NCI-H1048 (cell line): ENCODE results near the gene EIF2S1.
"Not testable (repeated sequence)": the region's sequence is repeated elsewhere in the genome, so short reads cannot be mapped to it uniquely, and the experiment has no call there.

Experiments
- DNase-seq: peaks from one replicate; lab custom pipeline; 2025; lab: John Stamatoyannopoulos, UW

Gene EIF2S1

GRCh38 chr14:67371247-67372148 is 11.4 kb downstream of the EIF2S1 start:
- DNase-seq, result no peak

DNA sequence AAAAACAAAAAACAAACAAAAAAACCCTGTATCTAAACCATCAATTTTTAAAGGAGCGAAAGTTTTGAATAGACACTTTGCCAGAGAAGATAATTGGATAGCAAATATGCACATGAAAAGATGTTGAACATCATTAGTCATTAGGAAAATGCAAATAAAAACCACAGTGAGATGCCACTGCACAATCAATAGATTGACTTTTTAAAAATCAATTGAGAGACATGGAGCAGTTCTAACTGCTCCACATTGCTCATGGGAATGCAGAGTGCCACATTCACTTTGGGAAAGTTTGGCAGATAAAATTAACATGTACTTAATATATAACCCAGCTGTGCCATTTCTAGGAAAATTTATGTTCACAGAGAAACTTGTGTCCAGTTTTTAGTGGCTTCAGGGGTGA is 12.7 kb downstream of the EIF2S1 start:
- DNase-seq, result no peak

- no peak for DNase-seq
Measured at GRCh38 chr14:67373347-67373746, 13.2 kb downstream of the EIF2S1 start.

- DNase-seq, result no peak
Measured at GRCh38 chr14:67377916-67378315, 17.8 kb downstream of the EIF2S1 start.

GRCh38 chr14:67385120-67385519 is 25.0 kb downstream of the EIF2S1 start:
- DNase-seq, result no peak

DNA sequence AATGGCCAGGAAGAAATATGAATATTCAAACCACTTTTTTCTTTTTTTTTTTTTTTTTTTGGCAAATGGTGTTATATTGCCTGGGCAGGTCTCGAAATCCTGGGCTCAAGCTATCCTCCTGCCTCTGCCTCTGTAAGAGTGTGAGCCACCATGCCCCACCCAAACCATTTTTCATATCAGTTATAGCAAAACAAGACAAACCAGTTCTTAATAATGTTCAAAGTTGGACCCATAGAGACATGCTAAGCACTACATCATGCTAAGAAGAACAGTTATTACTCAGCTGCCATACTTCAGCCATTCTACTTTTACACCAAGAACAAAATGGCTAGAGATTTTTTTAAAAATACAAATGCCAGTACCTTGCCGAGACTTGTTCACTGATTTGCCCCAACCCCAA is 25.5 kb downstream of the EIF2S1 start:
- no peak for DNase-seq

DNA sequence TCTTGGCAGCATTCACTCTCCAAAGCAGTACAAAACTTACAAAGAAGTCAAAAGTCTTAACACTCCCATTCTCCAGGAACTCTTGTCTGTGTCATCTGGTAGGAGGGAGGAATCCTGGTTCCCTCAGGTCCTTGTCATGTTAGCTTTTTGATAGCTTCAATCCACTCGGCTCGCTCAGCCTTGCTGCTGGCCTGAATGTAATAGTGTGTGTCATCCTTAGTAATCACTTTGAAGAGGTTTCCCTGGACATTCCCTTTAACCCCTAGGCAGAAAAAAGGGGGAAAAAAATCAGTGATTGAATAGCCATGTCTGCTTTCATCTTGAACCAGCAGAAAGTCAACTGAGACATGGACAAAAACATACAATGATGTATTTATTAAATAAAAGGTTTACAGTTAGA is 27.1 kb downstream of the EIF2S1 start:
- DNase-seq, result no peak

GRCh38 chr14:67389275-67389674 is 29.1 kb downstream of the EIF2S1 start:
- DNase-seq, result no peak

DNA sequence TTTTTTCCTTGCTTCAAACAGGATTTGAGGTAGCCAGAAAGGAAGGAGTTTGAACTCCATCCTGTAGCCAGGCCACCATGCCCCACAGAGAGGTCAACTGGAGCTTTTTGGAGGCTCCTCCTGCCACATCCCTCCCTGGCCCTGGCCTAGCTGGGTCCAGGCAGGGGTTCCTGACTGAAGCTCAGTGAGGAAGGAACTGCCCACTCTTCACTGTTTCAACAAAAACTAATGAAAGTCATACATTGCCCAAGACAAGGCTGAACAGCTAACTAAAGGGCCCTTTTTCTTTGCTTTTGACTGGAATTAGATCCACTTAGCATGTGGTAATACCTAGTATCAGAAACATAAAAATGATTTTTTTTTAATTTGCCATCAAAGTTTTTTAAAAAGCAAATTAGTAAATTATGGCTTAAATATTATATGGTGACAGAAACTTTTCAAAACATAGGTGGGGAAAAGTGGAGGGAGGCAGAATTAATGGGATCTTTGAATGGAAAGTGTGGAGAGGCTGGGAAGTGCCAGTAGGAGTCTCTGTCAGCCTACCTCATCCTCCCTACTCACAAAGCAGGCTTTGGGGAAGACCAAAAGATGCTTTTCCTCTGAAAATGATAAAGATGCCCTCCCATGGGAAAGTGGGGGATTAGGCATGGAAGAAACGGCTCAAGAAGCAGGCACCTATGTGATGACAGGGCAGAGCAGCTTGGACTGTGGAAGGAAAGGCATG is 29.8 kb downstream of the EIF2S1 start:
- DNase-seq, result no peak

- no peak for DNase-seq
Measured at GRCh38 chr14:67391268-67391667, 31.1 kb downstream of the EIF2S1 start.

DNA sequence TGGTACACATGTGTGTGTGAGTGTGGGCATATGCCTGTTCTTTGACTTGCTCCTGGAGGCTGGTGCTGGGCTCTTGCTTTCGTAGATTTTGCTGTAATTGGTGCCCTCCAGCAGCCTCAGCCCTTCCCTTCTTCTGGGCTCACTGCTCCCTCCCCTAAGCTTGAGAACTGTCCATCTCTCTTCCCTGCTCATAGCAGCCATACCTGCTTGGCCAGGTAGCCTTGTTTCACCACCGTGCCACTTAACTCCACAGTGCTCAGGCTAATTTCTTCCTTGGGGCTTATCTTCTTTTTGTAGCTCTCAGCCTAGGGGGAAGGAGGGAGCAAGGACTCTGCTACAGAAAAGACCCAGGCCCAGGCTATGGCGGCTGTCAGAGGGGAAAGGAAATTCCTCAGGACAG is 32.0 kb downstream of the EIF2S1 start:
- no peak for DNase-seq

DNA sequence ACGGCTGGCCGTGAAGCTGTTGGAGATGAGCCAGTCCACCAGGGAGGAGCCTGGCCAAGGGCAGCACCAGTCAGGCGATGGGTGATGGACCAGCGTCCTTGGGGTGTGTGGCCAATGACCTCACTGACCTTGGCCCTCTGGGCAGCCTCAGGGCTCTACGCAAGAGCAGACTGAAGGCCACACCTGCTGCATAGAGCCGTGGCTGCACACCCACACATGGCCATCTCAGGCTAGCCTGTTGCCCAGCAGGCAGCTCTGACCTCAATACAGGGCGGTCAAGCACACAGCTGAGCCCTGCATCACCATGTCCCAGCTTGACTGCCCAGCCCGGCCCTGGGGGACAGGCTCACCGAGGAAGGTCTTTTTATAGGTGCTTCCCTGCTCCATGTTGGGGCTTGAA is 32.7 kb downstream of the EIF2S1 start:
- DNase-seq, result no peak

- DNase-seq, result no peak
Measured at GRCh38 chr14:67393689-67394088, 33.6 kb downstream of the EIF2S1 start.

DNA sequence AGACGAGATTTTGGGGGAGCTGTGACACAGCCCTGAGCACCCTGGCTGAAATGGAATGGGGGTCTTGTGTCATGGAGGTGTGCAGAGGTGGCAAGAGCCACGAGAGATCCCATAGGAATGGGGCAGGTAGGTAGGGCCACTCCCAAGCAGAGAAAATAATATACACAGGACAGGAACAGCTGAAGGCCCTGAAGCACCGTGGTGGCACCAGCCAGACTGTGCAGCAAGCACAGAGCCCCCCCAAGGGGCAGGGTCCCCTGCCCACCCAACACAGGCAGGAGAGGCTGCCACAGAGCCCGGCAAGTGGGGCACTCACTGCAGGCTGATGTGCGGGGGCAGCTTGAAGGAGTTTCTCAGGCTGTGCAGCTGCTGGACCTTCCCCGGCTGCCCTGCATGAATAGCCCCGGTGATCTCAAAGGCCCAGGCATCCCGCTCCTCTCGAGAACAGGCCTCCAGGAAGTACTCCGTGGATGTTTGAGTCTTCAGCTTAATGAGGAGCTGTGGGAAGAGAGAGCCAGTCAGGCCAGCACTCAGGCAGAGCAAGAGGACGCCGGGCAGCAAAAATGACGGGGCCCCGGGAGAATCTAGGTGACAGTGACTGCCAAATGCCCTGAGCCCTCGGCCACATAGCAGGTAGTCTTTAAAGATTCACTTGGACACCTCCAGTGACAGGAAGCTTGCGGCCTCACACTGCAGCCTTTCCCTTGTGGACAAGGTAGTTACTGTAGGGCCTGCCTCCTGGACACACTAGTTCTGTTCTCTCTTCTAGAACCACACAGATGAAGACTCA is 35.2 kb downstream of the EIF2S1 start:
- no peak for DNase-seq

DNA sequence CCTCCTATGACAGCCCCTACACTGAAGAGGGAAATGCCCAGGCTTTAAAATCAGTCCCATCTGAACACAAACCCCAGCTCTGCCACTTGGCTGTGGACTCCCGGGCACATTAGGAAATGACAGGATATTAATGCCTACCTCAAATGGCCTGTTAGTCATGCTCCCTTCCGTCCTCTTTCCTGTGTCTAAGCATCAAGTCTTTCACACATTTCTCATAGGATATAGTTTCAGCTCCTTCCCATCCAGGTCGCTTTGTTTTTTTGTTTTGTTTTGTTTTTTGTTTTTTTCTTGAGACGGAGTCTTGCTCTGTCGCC is 35.7 kb downstream of the EIF2S1 start:
- DNase-seq, result no peak

GRCh38 chr14:67396381-67396970 is 36.3 kb downstream of the EIF2S1 start:
- DNase-seq, result no peak

- DNase-seq, result no peak
Measured at GRCh38 chr14:67397536-67397935, 37.4 kb downstream of the EIF2S1 start.

DNA sequence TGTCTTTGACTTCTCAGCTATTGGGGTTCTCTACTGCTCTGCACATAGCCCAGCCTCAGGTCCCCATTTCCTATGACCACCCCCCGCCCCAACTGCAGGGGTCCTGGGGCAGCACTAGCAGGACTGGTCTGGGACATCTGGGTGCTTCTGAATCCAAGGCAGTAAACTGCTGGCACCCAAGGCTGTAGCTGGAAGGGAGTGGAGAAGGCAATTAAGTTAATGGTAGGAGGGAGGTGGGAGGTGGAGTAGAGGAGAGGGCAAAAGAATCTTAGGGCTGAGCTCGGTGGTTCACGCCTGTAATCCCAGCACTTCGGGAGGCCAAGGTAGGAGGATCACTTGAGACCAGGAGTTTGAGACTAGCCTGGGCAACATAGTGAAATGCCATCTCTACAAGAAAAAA is 40.3 kb downstream of the EIF2S1 start:
- DNase-seq, result no peak

- no peak for DNase-seq
Measured at GRCh38 chr14:67405771-67406170, 45.6 kb downstream of the EIF2S1 start.

- not testable (repeated sequence) for DNase-seq
Measured at GRCh38 chr14:67408122-67408801, 48.1 kb downstream of the EIF2S1 start.

GRCh38 chr14:67409461-67409860 is 49.3 kb downstream of the EIF2S1 start:
- no peak for DNase-seq

DNA sequence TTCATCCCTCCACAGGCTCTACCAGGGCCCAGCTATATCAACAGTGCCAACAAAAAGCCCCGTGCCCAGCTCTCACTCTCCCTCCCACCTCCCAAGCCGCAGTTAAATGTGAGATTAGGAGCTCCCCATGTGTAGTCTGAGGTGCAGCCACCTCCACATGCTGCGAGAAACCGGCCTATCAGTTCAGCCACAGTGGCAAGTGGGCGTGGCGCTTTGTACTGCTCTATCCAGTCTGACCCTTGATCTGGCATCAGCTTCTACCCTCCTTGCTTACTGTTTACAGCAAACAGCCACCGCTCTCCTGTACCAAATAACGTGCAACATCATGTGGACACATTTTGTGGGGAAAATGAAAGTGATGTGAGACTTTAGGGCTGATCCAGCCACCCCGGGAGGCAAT is 50.2 kb downstream of the EIF2S1 start:
- DNase-seq, result no peak
